NCI-H1048 (cell line): Measurements from ENCODE around the gene NRARP.

Experiments used
- DNase-seq: peaks from one replicate; lab custom pipeline; 2025; lab: John Stamatoyannopoulos, UW

Gene NRARP

DNA sequence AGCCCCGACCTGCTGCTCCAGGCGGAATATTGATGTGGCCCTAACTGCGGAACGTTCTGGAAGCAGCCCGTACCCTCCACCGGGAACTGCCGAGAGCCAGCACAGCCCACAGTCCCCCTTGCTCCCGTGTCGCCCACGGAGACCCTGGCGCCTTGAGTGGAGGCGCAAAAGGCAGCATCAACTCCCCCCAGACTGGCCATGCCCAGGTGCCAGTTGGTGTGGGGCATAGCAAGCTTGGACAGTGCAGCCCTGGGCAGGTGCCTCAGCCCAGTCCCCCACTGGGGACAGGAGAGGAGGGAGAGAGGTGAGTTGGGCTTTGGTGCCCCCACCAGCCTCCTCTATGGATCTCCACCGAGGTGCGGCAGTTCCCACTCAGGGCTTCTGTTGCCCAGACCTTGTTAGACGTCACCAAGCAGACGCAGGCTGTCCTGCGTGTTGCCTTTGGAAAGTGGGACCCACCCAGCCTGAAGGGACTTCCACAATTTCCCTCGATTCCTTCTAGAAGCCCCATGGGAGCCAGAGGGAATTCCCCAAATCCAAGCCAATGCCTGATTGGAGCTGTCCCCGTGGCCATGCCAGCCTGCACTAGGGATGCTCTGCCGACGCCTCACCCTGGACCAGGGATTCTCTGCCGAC is 19.8 kb upstream of the NRARP start:
- DNase-seq, result no peak

DNA sequence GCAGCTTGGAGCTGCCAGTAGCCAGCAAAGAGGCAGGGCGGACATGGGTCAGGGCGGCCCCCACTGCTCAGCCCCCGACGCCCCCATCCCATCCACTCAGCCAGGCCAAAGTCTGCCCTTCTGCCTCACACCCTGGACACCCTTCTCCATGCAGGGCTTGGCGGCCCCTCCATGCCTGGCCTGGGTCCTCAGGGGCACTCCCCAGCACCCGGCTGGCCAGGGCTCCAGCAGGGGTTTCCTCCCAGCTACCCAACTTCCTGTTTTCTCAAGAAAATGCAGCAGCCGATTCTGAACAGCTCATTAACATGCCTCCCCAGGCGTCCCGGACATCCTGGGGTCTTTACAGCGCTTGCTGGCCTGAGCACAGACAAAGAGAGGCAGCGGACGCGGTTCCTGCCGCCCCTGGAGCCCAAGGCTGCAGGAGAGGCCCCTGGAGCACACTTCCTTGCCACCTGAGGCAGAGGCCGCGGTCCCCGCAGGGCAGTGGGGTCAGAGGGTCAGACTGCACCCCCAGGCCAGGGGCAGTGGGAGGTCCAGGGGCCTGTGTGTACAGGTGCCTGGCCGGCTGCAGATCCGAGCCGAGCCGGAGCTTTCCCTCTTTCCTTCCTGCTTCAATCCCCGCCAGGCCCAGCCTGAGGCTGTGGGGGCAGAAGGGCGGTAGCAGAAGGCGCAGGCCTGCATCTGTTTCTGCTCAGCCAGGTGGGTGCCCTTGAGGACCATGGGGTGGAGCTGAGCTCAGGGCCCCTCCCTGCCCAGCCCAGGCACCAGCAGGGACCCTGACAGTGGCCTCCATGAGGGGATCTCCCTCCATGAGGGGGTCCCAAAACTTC is 18.7 kb upstream of the NRARP start:
- no peak for DNase-seq

DNA sequence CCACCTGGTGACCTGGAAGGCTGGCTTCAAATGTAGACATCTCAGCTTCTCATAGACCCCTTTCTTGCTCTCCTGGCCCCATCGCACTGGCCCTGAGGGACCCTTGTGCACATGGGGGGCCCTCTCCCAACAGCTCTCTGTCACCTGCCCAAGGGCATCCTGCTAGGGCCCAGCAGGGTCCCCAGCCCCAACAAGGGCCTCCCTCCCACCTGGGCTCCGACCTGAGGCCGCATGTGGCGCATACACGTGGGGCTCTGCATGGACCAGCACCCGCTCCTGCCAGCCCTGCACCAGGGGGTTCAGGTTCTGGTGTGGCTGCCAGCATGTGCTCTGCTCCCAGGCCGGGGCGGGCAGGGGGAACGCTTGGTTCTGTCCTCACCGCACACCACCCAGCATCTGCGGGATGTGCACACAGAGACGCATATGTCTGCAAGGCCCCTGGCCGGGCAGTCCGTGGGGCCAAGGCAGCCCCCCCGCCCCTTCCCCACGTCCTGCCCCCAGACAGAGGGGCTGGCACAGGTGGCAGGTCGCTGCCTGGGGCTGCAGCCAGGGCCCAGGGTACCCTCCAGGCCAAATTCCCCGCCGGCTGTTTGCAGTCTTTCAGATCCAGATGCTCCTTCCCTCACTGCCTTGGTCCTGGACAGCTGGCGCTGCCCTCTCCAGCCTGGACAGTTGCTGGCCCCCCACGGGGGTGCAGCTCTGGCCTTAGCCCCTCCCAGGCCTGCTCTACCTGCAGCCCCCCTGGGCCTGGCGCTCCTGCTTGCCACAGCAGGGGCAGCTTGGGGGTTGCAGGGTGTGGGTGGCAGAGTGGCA is 17.9 kb upstream of the NRARP start:
- DNase-seq, result no peak

- no peak for DNase-seq
These were observed 17.1 kb upstream of the NRARP start for GRCh38 chr9:137319011-137319738.

GRCh38 chr9:137318602-137319001 is 16.5 kb upstream of the NRARP start:
- no peak for DNase-seq

- DNase-seq, result no peak
These were observed 15.8 kb upstream of the NRARP start for GRCh38 chr9:137317718-137318511.

DNA sequence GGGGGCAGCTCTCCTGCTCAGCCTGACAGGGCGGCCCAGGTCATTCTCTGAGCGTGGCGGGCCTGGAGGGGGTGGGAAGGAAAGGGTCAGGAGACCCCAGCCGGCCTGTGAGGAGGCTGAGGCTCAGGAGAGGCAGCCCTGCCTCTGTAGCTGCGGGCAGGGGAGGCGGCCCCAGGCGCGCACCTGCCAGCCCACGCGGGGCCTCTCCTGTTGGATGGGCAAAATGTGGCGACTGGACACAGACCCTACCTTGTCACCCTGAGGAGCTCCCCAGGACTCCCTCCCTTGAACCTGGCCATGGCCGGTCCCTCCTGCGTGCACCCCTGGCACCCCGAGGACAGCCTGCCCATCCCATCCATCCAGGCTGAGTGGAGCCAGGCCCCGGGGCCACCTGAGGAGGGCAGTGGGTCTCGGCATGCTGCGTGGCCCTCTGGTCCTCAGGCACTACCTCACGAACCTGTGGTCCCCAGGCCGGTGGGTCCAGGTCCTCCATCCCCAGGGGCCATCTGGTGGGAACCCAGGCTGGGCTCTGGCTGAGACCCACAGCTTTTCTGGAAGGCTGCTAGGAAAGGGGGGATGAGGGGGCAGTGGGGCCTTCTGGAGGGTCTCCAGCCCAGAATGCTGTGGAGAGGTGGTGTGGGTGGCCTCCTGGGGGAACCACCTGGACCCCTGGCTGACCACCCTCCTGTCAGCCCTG is 15.1 kb upstream of the NRARP start:
- DNase-seq, result no peak

DNA sequence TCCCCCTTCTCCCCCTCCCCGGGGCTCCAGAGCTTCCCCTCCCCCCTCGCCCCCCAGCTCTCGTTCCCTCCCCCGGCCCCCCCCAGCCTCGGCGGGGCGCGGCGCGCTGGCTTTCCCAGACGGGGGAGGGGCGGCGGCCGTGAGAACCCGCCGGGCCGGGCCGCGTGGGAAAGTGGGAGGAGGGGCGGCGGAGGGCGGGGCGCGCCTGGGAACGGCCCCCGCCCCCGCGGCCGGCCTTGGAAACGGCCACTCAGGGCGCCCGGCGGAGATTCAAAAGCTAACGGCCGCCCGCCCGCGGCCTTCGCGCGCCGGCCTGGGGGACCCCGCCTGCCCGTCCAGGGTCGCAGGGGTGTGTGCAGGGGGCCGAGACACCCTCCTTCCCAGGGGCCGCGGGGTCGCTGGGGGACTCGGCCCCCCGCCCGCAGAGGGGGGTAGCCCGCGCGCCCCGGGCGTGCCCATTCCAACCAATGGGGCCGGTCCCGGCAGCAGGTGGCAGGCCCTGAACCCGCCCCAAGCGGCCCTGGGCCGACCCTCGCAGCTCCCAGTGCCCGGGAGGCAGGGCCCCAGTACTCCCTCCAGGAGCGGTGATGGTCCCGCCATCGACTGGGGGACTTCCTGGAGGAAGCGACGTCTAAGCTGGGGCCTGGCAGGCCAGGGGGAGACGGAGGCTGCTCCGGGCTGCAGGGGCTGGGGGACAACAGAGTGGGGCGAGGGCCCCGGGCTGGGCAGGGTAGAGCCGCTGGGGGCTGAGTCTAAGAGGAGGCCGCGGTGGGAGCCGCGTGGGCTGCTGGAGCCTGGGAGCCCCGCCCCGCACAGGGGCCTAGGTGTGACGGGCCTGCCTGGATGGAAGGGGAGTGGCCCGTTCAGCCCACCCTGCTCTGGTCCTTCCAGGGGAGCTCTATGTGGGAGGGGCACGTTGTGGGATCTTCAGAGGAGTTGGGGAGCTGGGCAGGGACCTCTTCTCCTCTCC is 14.2 kb upstream of the NRARP start:
- DNase-seq, result no peak

DNA sequence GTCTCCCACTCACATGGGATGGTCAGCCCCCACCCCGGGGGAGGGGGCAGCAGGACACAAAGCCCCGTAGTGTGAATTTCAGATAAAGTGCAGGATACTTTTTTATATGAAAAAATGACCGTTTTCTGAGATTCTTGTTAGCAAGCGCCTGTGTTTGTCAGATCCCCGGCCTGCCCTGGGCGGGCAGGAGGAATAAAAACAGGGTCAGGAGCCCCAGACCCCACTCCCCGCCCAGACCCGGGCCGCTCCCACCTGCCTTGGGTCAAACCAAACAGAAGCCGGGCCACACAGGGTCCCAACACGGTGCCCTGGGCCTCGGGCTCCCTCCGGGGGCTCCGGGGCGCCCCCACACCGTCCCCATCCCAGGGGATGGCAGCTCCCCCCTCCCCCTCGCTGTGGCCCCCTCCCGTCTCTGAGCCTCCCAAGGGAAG is 13.5 kb upstream of the NRARP start:
- no peak for DNase-seq

GRCh38 chr9:137314561-137315560 is 12.8 kb upstream of the NRARP start:
- DNase-seq, result no peak

DNA sequence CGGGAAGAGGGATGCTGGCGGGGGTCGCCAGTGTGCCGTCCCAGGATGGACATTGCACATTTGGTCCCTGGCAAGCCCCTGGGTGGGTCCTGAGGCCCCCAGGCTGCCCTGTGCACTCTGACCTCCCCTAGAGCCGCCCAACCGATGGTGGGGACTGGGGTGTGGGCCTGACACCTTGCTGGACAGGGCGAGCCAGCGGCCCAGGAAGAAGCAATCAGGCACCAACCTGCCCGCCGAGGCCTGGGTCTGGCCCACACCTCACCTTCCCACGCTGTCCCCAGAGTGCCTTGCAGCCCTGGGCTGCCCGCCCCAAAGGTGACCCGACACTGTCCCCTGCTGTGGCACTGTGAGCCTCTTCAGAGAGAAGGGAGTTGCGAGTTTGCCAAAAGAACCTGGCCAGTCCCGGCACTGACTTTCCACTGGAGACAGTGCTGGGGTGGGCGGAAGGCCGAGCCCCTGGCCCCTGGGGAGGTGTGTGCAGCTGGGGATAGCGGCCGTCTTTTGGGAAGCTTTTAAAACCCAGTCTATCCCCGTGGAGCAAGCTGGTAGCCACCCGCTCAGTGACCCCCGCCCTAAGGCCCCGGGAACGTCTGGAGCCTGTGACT is 12.0 kb upstream of the NRARP start:
- no peak for DNase-seq

DNA sequence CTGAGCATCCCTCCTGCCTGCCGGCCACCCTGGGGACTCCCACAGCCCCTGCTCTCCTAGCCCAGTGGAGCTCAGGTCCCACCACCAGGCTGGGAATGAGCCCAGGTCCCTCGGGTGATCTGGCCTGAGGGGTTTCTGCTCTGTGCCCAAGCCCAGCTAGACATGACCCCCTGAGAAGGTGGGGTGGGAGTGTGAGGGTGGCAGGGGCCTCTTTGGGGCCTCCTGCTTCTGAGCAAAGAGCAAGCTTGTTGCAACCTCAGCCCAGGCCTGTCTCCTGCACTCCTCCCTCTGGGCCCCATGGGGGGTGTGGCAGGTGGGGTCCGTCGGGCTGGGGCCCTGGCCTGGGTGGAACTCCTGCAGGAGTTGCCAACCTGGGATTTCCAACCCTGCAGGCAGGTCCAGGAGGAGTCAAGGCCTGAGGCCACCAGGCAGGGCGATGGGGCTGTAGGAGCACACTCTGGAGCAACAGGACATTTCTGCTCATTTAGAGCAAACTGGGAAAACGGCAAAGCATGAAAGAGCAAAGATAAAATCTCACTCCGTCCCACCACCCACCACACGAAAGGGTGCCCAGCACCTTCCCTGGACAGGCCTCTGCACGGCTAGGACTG is 11.4 kb upstream of the NRARP start:
- DNase-seq, result no peak

- no peak for DNase-seq
These were observed 10.8 kb upstream of the NRARP start for GRCh38 chr9:137312852-137313325.

GRCh38 chr9:137311986-137312851 is 10.1 kb upstream of the NRARP start:
- DNase-seq, result no peak

DNA sequence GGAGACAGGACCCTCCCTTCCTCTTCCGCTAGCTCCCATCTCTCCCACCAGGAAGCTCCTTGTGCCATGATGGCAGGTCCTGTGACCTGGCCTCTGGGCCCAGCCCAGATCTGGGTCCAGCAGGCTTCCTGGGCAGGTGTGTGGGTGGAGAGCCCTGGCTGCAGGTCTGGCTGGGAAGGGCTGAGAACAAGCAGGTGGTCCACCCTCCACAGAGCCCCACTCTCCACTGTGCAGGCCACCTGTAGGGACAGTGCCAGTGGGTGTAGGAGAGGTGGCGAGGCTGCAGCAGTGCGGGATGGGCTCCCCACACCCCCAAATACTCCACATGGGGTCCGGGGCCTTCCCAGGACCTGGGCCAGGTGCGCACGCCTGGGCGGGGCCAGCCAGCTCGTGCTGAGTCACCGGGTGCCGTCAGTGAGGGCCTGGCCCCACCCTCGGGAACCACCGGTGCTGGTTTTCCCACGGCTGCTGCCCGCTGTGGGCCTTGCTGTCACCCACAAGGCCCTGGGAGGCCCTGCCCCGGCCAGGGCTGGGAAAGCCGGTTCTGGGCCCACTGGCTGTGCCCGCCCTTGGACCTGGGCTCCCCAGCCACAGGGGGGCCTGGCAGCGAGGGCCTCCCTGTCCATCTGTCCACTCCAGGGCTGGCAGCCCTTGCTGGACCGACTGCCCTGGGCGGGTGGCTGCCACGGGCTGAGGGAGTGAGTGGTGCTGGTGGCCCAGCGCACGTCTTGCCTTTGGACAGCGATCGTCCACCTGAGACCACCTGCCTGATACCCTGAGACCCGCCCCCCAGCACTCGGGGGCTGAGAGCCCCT is 9.3 kb upstream of the NRARP start:
- DNase-seq, result no peak
